Measurements from ENCODE around the gene KCND3. TPM values are rescaled to one million over a fixed set of nuclear protein-coding genes. Genes with fewer than 3 reads are reported as not detected.
"Not testable (repeated sequence)": the region's sequence is repeated elsewhere in the genome, so short reads cannot be mapped to it uniquely, and the experiment has no call there.

Gene KCND3
- total RNA-seq, 1 experiment from 2014 or later: not detected

- no peak for DNase-seq (ENCODE audit: low read depth)
Measured at GRCh38 chr1:111746614-111746999, 242.9 kb downstream of the KCND3 start.

GRCh38 chr1:111745675-111746613 lies 243.5 kb downstream of the KCND3 start:
- DNase-seq (ENCODE audit: low read depth): no peak

GRCh38 chr1:111743679-111744101 lies 245.8 kb downstream of the KCND3 start:
- peak; percentile 51 for DNase-seq (ENCODE audit: low read depth)

- DNase-seq (ENCODE audit: low read depth): peak; percentile 49
Measured at GRCh38 chr1:111742938-111743549, 246.4 kb downstream of the KCND3 start.

GRCh38 chr1:111742292-111742691 lies 247.2 kb downstream of the KCND3 start:
- not testable (repeated sequence) for DNase-seq (ENCODE audit: low read depth)

GRCh38 chr1:111739925-111740765 lies 249.3 kb downstream of the KCND3 start:
- DNase-seq (ENCODE audit: low read depth): no peak

GRCh38 chr1:111739194-111739924 lies 250.1 kb downstream of the KCND3 start, which contains the start of gene INKA2:
TSS of gene INKA2 (minus strand) at chr1:111739395. CDS start at chr1:111739242, 153 bp downstream.
- DNase-seq (ENCODE audit: low read depth): peak; percentile 89

- peak; percentile 55 for DNase-seq (ENCODE audit: low read depth)
Measured at GRCh38 chr1:111738436-111739193, 250.9 kb downstream of the KCND3 start.

GRCh38 chr1:111738133-111738435 lies 251.4 kb downstream of the KCND3 start:
- no peak for DNase-seq (ENCODE audit: low read depth)

GRCh38 chr1:111737216-111738132 lies 252.0 kb downstream of the KCND3 start:
- DNase-seq (ENCODE audit: low read depth): no peak

- no peak for DNase-seq (ENCODE audit: low read depth)
Measured at GRCh38 chr1:111736548-111737215, 252.8 kb downstream of the KCND3 start.

- DNase-seq (ENCODE audit: low read depth): no peak
Measured at GRCh38 chr1:111735858-111736544, 253.5 kb downstream of the KCND3 start.

- DNase-seq (ENCODE audit: low read depth): no peak
Measured at GRCh38 chr1:111735321-111735720, 254.1 kb downstream of the KCND3 start.

GRCh38 chr1:111734856-111735255 lies 254.6 kb downstream of the KCND3 start:
- no peak for DNase-seq (ENCODE audit: low read depth)

GRCh38 chr1:111734426-111734825 lies 255.0 kb downstream of the KCND3 start:
- DNase-seq (ENCODE audit: low read depth): no peak

- DNase-seq (ENCODE audit: low read depth): no peak
Measured at GRCh38 chr1:111733992-111734341, 255.5 kb downstream of the KCND3 start.

GRCh38 chr1:111733183-111733991 lies 256.1 kb downstream of the KCND3 start:
- DNase-seq (ENCODE audit: low read depth): peak; percentile 85
